ENCODE results near the gene BCAR3.

DNA sequence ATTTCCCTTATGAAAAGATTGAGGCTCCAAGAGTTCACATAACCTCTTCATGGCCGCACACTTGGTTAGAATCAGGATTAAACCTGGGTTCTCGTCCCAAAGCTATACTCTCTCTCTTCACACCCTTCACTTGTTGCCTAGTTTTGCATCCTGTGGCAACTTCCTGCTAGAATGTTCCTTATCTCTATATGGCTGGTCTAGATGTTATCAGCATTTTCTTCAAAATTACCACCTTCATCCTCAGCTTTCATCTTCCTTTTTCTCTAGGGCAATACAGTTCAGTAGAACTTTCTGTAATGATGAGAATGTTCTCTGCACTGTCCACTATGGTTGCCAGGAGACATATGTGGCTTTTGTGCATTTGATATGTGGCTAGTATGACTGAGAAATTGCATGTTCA is 31.1 kb upstream of the BCAR3 start:
- TF ChIP-seq, protein P1, sequence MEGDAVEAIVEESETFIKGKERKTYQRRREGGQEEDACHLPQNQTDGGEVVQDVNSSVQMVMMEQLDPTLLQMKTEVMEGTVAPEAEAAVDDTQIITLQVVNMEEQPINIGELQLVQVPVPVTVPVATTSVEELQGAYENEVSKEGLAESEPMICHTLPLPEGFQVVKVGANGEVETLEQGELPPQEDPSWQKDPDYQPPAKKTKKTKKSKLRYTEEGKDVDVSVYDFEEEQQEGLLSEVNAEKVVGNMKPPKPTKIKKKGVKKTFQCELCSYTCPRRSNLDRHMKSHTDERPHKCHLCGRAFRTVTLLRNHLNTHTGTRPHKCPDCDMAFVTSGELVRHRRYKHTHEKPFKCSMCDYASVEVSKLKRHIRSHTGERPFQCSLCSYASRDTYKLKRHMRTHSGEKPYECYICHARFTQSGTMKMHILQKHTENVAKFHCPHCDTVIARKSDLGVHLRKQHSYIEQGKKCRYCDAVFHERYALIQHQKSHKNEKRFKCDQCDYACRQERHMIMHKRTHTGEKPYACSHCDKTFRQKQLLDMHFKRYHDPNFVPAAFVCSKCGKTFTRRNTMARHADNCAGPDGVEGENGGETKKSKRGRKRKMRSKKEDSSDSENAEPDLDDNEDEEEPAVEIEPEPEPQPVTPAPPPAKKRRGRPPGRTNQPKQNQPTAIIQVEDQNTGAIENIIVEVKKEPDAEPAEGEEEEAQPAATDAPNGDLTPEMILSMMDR (conservative IDR thresholded peaks at IDR 0.05 in 1 of 2, IDR thresholded peaks at IDR 0.05 in 1 of 2; ENCODE audit: extremely low read depth in 1 of 2, insufficient read depth in 1 of 2, low read depth in 1 of 2, low read length in 2 of 2), result no peak
- TF ChIP-seq EZH2 (IDR thresholded peaks at IDR 0.05; ENCODE audit: borderline replicate concordance, low read length), result no peak

Data from mammary epithelial cell (primary cell).